SKM-1 (cell line): Measurements from ENCODE around the gene C1orf94.

ENCODE experiments used
- DNase-seq: peaks from one replicate; lab custom pipeline; 2025; ENCODE audit not compliant: unreplicated experiment; lab: John Stamatoyannopoulos, UW

The C1orf94 gene

GRCh38 chr1:34176830-34177603 lies at the start of gene C1orf94:
Gene C1orf94, plus strand, starts transcription at chr1:34176907. Its CDS starts 883 bp downstream, at chr1:34177790.
- no peak for DNase-seq

GRCh38 chr1:34127006-34128000 lies 49.4 kb upstream of the C1orf94 start:
- no peak for DNase-seq

- no peak for DNase-seq
These were observed 48.4 kb upstream of the C1orf94 start for GRCh38 chr1:34128186-34128889.

GRCh38 chr1:34129630-34130029 lies 47.1 kb upstream of the C1orf94 start:
- DNase-seq: no peak

- DNase-seq: no peak
These were observed 46.4 kb upstream of the C1orf94 start for GRCh38 chr1:34130306-34130705.

GRCh38 chr1:34131396-34132160 lies 45.1 kb upstream of the C1orf94 start:
- no peak for DNase-seq

GRCh38 chr1:34132161-34132420 lies 44.6 kb upstream of the C1orf94 start:
- no peak for DNase-seq

GRCh38 chr1:34137411-34137810 lies 39.3 kb upstream of the C1orf94 start:
- DNase-seq: no peak

- DNase-seq: no peak
These were observed 36.6 kb upstream of the C1orf94 start for GRCh38 chr1:34140011-34140676.

- no peak for DNase-seq
These were observed 32.7 kb upstream of the C1orf94 start for GRCh38 chr1:34143975-34144374.

GRCh38 chr1:34144766-34145165 lies 31.9 kb upstream of the C1orf94 start:
- no peak for DNase-seq

- DNase-seq: no peak
These were observed 29.4 kb upstream of the C1orf94 start for GRCh38 chr1:34147301-34147700.

GRCh38 chr1:34149501-34149900 lies 27.2 kb upstream of the C1orf94 start:
- DNase-seq: no peak

GRCh38 chr1:34153246-34153645 lies 23.5 kb upstream of the C1orf94 start:
- no peak for DNase-seq

GRCh38 chr1:34155860-34156259 lies 20.8 kb upstream of the C1orf94 start:
- no peak for DNase-seq

- DNase-seq: no peak
These were observed 20.0 kb upstream of the C1orf94 start for GRCh38 chr1:34156739-34157138.

GRCh38 chr1:34162852-34163766 lies 13.6 kb upstream of the C1orf94 start:
- no peak for DNase-seq

- DNase-seq: no peak
These were observed 12.6 kb upstream of the C1orf94 start for GRCh38 chr1:34163792-34164731.
